ENCODE data around the gene CNTNAP4. TPM values are rescaled to one million over a fixed set of nuclear protein-coding genes. Genes with fewer than 3 reads are reported as not detected.

CNTNAP4 gene
- total RNA-seq, 1 experiment from 2014 or later = not detected

- Histone ChIP-seq H3K14ac (ENCODE audit: insufficient read depth, low read length) (no peak overlapping the region), H2BK12ac (ENCODE audit: insufficient read length, low read depth, low read length) (no peak overlapping the region), H2AFZ (ENCODE audit: low read length) (no peak overlapping the region), H3K27me3 (ENCODE audit: insufficient read depth, low read length) (no peaks in the 10 kb centered on the region), H3K79me1 (ENCODE audit: insufficient read depth, low read depth, low read length, poor library complexity, severe bottlenecking) (no peaks in the 10 kb centered on the region), H3K4me2 (ENCODE audit: insufficient read depth, insufficient read length, low read length) (no peak overlapping the region), H2BK15ac (ENCODE audit: low read depth, low read length) (no peak overlapping the region), H4K91ac (ENCODE audit: insufficient read length, low read depth, low read length) (no peak overlapping the region), H4K20me1 (ENCODE audit: control insufficient read depth, insufficient read depth, insufficient read length) (no peaks in the 10 kb centered on the region), H3K79me2 (ENCODE audit: insufficient read depth, low read length) (no peaks in the 10 kb centered on the region), H4K5ac (ENCODE audit: insufficient read length, low read depth, low read length) (no peak overlapping the region), H3K23me2 (ENCODE audit: insufficient read length, low read depth, low read length, poor library complexity, severe bottlenecking) (no peaks in the 10 kb centered on the region), H2BK120ac (ENCODE audit: low read depth, low read length, poor library complexity, severe bottlenecking) (no peak overlapping the region), H3K4me1 (ENCODE audit: insufficient read depth, low read length) (no peaks in the 10 kb centered on the region), H2BK5ac (ENCODE audit: insufficient read length, low read length) (no peak overlapping the region), H3T11ph (ENCODE audit: low read length) (no peak overlapping the region), H3K9me3 (ENCODE audit: control insufficient read depth, low read depth, low read length) (no peaks in the 10 kb centered on the region), H3K4ac (ENCODE audit: low read depth, low read length) (no peak overlapping the region), H2AK5ac (ENCODE audit: insufficient read length, low read length) (no peak overlapping the region), H3K56ac (ENCODE audit: insufficient read length, low read depth, low read length) (no peak overlapping the region), H3K18ac (ENCODE audit: insufficient read length, low read depth, low read length) (no peak overlapping the region), H3K23ac (ENCODE audit: insufficient read length, low read depth, low read length) (no peak overlapping the region), H2BK20ac (ENCODE audit: low read depth, low read length, poor library complexity, severe bottlenecking) (no peak overlapping the region), H3K27ac (ENCODE audit: insufficient read length, low read depth, low read length) (no peak overlapping the region), H4K8ac (replicated peaks; ENCODE audit: insufficient read length, low read depth, low read length) (no peak overlapping the region), H3K9ac (ENCODE audit: extremely low read depth, insufficient read length, low read length) (no peak overlapping the region)
- no peaks in the 10 kb centered on the region for H3K36me3 Mint-ChIP-seq (ENCODE audit: insufficient read depth in 1 of 3, low read depth in 3 of 3)
- no peak for DNase-seq
- H3K4me3 Mint-ChIP-seq = no peak overlapping the region
- H3K27ac Mint-ChIP-seq = no peak overlapping the region
- H3K27me3 Mint-ChIP-seq (ENCODE audit: low read depth) = no peaks in the 10 kb centered on the region; the same call in none of the 2 replicates
- no peak for TF ChIP-seq CTCF (conservative IDR thresholded peaks at IDR 0.05)
- no peaks in the 10 kb centered on the region for H3K9me3 Mint-ChIP-seq
- no peaks in the 10 kb centered on the region for H3K4me1 Mint-ChIP-seq
- WGBS (ENCODE audit: extremely low coverage, insufficient read length, low lambda C conversion rate) = no CpG with 5 or more reads among the region's 1 CpG
Observed at GRCh38 chr16:76329106-76329505, 51.9 kb downstream of the CNTNAP4 start.

All from H9 (cell line).